IgD-negative memory B cell (primary cell): Measurements from ENCODE around the gene OVCA2. TPM values are rescaled to one million over a fixed set of nuclear protein-coding genes. Genes with fewer than 3 reads are reported as not detected.

Experiments used
- H3K27ac Mint-ChIP-seq, 3 donors: one replicate each; pipeline ENCODE4 v1.8.0; 2020 to 2022; ENCODE audit warnings: mild to moderate bottlenecking in 3 of 3, mixed read lengths in 3 of 3, moderate library complexity in 1 of 3
- H3K27me3 Mint-ChIP-seq: one replicate; pipeline ENCODE4 v1.8.0; 2021; ENCODE audit warnings: mixed read lengths
- H3K36me3 Mint-ChIP-seq: one replicate; pipeline ENCODE4 v1.8.0; 2020; ENCODE audit warnings: mild to moderate bottlenecking, mixed read lengths
- H3K4me1 Mint-ChIP-seq, 3 donors: one replicate each; pipeline ENCODE4 v1.8.0; 2020 to 2022; ENCODE audit warnings: mixed read lengths in 3 of 3, mild to moderate bottlenecking in 1 of 3
- H3K4me3 Mint-ChIP-seq, 4 donors: one replicate each; pipeline ENCODE4 v1.8.0; 2020 to 2022; ENCODE audit warnings: mild to moderate bottlenecking in 4 of 4, mixed read lengths in 4 of 4, moderate library complexity in 3 of 4
- H3K9me3 Mint-ChIP-seq, 3 donors: one replicate each; pipeline ENCODE4 v1.8.0; 2020 to 2021; ENCODE audit warnings: mixed read lengths in 3 of 3, mild to moderate bottlenecking in 1 of 3
- polyA plus RNA-seq: library from polyadenylated mRNA; unstranded; fragments of 300-500 nt; fragmentation: Illumina TruSeq; gene quantifications from one replicate; pipeline ENCODE4 v1.2.3, GENCODE V29; 2021

The OVCA2 gene
- polyA plus RNA-seq: 62.5 TPM

DNA sequence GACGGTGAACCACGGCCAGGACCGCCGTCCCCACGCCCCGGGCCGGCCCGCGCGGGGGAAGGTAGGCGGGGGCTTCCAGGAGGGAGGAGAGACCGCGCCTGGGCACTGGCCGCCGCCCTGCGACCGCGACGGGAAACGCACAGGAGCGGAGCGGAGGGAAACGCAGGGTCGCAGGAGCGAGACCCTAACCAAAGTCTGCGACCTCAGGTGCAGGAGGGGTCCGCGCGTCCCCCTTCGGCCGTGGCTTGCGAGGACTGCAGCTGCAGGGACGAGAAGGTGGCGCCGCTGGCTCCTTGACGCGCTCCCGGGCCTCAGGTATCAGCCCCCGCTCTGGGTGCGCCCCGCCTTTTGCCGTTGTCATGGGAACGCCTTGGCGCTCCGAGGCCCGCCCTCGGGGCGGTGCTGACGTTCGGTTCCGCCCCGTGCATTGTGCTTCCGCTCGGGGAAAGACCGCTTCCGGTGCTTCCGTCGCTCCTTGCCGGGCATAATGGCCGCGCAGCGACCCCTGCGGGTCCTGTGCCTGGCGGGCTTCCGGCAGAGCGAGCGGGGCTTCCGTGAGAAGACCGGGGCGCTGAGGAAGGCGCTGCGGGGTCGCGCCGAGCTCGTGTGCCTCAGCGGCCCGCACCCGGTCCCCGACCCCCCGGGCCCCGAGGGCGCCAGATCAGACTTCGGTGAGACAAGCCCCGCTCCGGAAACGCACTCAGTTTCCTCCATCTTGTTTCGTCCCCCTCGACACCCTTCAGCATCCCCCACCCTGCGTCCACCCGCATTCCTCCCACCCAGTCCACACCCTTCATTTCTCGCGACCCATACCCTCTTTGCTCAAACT lies at the start of gene OVCA2:
Gene OVCA2, plus strand, starts transcription at position 462 of the 829 bp plus-strand sequence. Its CDS starts 26 bp downstream, at position 488.
- H3K4me3 Mint-ChIP-seq: peak within 1 kb of the TSS; percentile 86 to 95 (median 92)
- H3K27ac Mint-ChIP-seq: peak within 1 kb of the TSS; percentile 84 to 95 (median 93)
- H3K9me3 Mint-ChIP-seq: no peaks in the 10 kb centered on the region
- H3K36me3 Mint-ChIP-seq: peaks cover 5% of the 10 kb centered on the region
- H3K27me3 Mint-ChIP-seq: no peaks in the 10 kb centered on the region
- H3K4me1 Mint-ChIP-seq: peaks cover 7 to 13% (median 13%) of the 10 kb centered on the region in 3 donors

- H3K4me3 Mint-ChIP-seq: peak overlapping the region in 1 of 4 donors; percentile 54
- peaks cover 16% of the 10 kb centered on the region for H3K27me3 Mint-ChIP-seq
- no peaks in the 10 kb centered on the region for H3K36me3 Mint-ChIP-seq
- no peaks in the 10 kb centered on the region for H3K9me3 Mint-ChIP-seq
- H3K4me1 Mint-ChIP-seq: peaks cover 0 to 1% (median 0%) of the 10 kb centered on the region in 3 donors
- no peak overlapping the region for H3K27ac Mint-ChIP-seq
Observed at GRCh38 chr17:1992541-1992940, 49.3 kb upstream of the OVCA2 start.

DNA sequence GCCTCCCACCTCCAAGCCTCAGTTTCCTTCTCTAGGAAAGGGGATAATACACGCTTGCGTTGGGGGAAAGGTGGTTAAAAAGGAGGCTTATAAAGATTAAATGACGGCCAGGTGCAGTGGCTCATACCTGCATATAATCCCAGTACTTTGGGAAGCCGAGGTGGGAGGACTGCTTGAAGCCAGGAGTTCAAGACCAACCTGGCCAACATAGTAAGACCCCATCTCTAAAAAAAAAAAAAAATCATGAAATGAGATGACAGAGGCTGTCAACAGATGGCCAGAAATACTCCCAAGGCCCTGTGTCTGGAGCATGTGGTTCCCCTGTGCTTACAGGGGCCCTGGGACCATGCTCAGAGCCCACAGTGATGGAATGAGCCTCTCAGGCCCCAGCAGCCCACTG lies 47.1 kb upstream of the OVCA2 start:
- Mint-ChIP-seq H3K4me3 (no peak overlapping the region), H3K4me1 (peaks cover 0 to 2% (median 0%) of the 10 kb centered on the region in 3 donors), H3K27me3 (peaks cover 21% of the 10 kb centered on the region), H3K27ac (no peak overlapping the region), H3K9me3 (no peaks in the 10 kb centered on the region), H3K36me3 (no peaks in the 10 kb centered on the region)

- Mint-ChIP-seq H3K36me3 (no peaks in the 10 kb centered on the region), H3K4me1 (peaks cover 0 to 2% (median 0%) of the 10 kb centered on the region in 3 donors), H3K27ac (peak overlapping the region in 2 of 3 donors; percentile 3 to 59), H3K9me3 (no peaks in the 10 kb centered on the region), H3K27me3 (peaks cover 24% of the 10 kb centered on the region), H3K4me3 (no peak overlapping the region)
Observed at GRCh38 chr17:1995321-1995892, 46.4 kb upstream of the OVCA2 start.

GRCh38 chr17:1995907-1996799 lies 45.7 kb upstream of the OVCA2 start:
- H3K4me3 Mint-ChIP-seq: no peak overlapping the region
- H3K27ac Mint-ChIP-seq: no peak overlapping the region
- H3K27me3 Mint-ChIP-seq: peaks cover 24% of the 10 kb centered on the region
- no peaks in the 10 kb centered on the region for H3K36me3 Mint-ChIP-seq
- H3K4me1 Mint-ChIP-seq: peaks cover 0 to 2% (median 0%) of the 10 kb centered on the region in 3 donors
- H3K9me3 Mint-ChIP-seq: no peaks in the 10 kb centered on the region

GRCh38 chr17:1996800-1997288 lies 45.0 kb upstream of the OVCA2 start:
- Mint-ChIP-seq H3K36me3 (no peaks in the 10 kb centered on the region), H3K4me3 (peak overlapping the region in 1 of 4 donors; percentile 11), H3K27me3 (peaks cover 24% of the 10 kb centered on the region), H3K4me1 (peaks cover 0 to 2% (median 0%) of the 10 kb centered on the region in 3 donors), H3K9me3 (no peaks in the 10 kb centered on the region), H3K27ac (no peak overlapping the region)

DNA sequence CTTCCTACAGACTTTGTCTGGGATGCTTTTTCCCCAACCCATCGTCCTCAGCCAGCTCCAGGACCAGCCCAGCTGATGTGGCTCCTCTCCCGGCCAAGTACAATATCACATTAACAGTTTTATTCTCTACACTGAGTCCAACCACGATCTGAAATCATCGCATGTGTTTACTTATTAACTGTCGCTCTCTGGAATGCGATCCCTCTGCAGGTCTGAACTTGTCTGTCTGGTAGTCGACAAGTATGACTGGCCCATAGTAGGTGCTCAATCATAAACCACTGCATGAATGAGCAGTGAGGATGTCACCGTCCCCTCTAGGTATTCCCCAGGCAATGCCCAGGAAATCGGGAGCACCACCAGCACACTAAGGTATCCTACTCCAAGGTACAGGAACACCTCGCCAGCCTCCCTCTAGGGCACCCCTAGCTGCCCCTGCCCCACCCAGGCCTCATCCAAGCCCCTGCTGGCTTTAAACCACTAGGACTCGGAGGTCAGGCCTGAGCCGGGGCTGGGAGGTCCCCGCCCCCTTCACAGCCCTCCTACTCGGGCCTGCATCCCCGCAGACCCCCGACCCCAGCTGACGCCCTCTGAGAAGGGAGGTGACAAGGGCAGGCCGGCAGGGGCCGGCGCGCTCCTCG lies 44.4 kb upstream of the OVCA2 start:
- Mint-ChIP-seq H3K4me1 (peaks cover 0 to 2% (median 0%) of the 10 kb centered on the region in 3 donors), H3K9me3 (no peaks in the 10 kb centered on the region), H3K27ac (no peak overlapping the region), H3K36me3 (no peaks in the 10 kb centered on the region), H3K4me3 (peak overlapping the region in 1 of 4 donors; percentile 1), H3K27me3 (peaks cover 24% of the 10 kb centered on the region)

- no peaks in the 10 kb centered on the region for H3K9me3 Mint-ChIP-seq
- H3K36me3 Mint-ChIP-seq: no peaks in the 10 kb centered on the region
- H3K27me3 Mint-ChIP-seq: peaks cover 26% of the 10 kb centered on the region
- no peak overlapping the region for H3K4me3 Mint-ChIP-seq
- H3K4me1 Mint-ChIP-seq: peaks cover 0 to 2% (median 0%) of the 10 kb centered on the region in 3 donors
- no peak overlapping the region for H3K27ac Mint-ChIP-seq
Observed at GRCh38 chr17:1997927-1998742, 43.7 kb upstream of the OVCA2 start.

DNA sequence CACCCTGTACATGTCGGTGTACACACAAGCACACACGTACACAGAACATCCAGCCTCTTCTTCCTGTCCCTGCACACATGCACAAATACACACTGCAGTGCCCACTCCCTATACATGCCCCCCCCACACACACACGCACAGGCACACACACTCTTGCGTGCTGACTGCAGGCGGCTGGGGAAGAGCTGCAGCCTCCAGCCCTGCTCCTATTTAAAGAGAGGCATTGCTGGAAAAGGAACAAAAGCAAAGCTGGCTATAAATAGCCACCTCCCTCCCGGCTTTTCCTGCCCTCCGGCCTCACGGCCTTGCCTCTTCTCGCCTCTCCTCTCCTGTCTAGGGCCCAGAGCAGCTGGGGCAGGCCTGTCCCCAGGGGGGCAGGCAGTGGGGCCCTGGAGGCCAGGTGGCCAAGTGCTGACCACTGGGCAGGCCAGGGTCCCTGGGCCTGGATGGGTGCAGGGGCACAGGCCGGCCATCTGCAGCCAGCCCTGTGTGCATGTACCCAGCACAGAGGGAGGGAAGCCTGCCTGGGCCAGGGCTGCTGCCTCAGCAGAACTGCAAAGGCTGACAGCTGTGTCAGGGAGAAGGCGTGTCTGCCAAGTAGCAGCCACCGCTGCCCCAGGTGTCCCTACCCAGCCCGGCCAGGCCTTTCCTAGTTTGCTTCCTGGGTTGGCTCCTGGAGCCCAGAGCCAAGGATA lies 42.1 kb upstream of the OVCA2 start:
- Mint-ChIP-seq H3K36me3 (no peaks in the 10 kb centered on the region), H3K27ac (no peak overlapping the region), H3K9me3 (no peaks in the 10 kb centered on the region), H3K27me3 (peaks cover 31% of the 10 kb centered on the region), H3K4me1 (peaks cover 0 to 2% (median 0%) of the 10 kb centered on the region in 3 donors), H3K4me3 (peak overlapping the region in 1 of 4 donors; percentile 38)

GRCh38 chr17:2002767-2003329 lies 39.0 kb upstream of the OVCA2 start:
- peaks cover 0 to 2% (median 0%) of the 10 kb centered on the region in 3 donors for H3K4me1 Mint-ChIP-seq
- H3K9me3 Mint-ChIP-seq: no peaks in the 10 kb centered on the region
- H3K27me3 Mint-ChIP-seq: peaks cover 19% of the 10 kb centered on the region
- no peaks in the 10 kb centered on the region for H3K36me3 Mint-ChIP-seq
- H3K27ac Mint-ChIP-seq: no peak overlapping the region
- no peak overlapping the region for H3K4me3 Mint-ChIP-seq

- no peaks in the 10 kb centered on the region for H3K9me3 Mint-ChIP-seq
- no peaks in the 10 kb centered on the region for H3K36me3 Mint-ChIP-seq
- H3K4me3 Mint-ChIP-seq: no peak overlapping the region
- H3K27me3 Mint-ChIP-seq: peaks cover 19% of the 10 kb centered on the region
- no peak overlapping the region for H3K27ac Mint-ChIP-seq
- peaks cover 0 to 2% (median 0%) of the 10 kb centered on the region in 3 donors for H3K4me1 Mint-ChIP-seq
Observed at GRCh38 chr17:2003525-2003924, 38.3 kb upstream of the OVCA2 start.

DNA sequence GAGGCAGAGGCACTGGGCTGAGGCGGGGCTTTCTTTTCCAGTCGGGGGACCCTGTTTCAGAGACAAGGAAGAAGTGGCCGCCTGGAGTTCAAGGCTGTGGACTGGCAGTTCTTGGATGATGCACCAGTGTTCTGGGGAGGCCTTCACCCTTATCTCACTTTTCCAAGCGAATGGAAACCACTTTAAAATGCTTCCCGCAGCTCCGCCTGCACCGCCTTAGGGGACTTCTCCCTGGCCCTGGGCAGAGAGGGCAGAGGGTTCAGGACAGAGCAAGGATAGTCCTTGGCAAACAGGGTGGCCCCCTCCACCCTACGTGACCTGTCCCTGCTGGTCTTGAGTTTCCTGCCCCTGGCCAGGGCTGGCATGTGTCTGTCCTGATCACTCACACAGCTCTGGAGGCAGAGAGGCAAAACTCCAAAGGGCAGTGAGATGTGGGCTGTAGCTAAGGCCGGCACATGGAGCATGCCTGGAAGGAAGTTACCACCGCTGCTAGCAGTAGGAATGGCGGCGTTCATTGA lies 37.3 kb upstream of the OVCA2 start:
- Mint-ChIP-seq H3K4me1 (no peaks in the 10 kb centered on the region), H3K36me3 (no peaks in the 10 kb centered on the region), H3K9me3 (no peaks in the 10 kb centered on the region), H3K27me3 (peaks cover 13% of the 10 kb centered on the region), H3K27ac (no peak overlapping the region), H3K4me3 (no peak overlapping the region)
